ENCODE results near the gene STX1A. TPM values are rescaled to one million over a fixed set of nuclear protein-coding genes. Genes with fewer than 3 reads are reported as not detected.

Gene STX1A
- total and polyA plus RNA-seq, 12 donors, result 0.88 to 3.4 (median 2.1) TPM

DNA sequence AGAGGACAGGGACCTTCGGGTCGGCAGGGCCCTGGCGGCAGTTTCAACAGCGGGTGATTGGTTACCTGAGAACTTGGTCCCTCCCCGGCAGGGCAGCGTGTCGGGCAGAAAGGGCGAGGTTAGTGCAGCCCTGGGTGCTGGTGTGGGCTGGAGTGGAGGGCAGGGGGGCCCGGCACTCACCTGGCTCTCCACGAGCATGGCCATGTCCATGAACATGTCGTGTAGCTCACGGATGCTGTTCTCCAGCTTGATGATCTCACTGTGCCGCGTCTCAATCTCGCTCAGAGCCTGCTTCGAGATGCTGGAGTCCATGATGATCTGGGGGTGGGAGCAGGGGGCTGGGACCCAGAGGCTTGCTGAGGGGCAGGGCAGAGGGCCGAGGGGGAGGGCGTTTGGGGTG is 16.8 kb downstream of the STX1A start:
- TF ChIP-seq, protein P1, sequence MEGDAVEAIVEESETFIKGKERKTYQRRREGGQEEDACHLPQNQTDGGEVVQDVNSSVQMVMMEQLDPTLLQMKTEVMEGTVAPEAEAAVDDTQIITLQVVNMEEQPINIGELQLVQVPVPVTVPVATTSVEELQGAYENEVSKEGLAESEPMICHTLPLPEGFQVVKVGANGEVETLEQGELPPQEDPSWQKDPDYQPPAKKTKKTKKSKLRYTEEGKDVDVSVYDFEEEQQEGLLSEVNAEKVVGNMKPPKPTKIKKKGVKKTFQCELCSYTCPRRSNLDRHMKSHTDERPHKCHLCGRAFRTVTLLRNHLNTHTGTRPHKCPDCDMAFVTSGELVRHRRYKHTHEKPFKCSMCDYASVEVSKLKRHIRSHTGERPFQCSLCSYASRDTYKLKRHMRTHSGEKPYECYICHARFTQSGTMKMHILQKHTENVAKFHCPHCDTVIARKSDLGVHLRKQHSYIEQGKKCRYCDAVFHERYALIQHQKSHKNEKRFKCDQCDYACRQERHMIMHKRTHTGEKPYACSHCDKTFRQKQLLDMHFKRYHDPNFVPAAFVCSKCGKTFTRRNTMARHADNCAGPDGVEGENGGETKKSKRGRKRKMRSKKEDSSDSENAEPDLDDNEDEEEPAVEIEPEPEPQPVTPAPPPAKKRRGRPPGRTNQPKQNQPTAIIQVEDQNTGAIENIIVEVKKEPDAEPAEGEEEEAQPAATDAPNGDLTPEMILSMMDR (IDR thresholded peaks at IDR 0.05), result no peak
- H3K4me1 ChIP-seq, result peaks cover 0 to 6% (median 0%) of the 10 kb centered on the region in 9 donors
- 93% methylated on average over 18 of the region's 18 CpGs for WGBS, 2 donors
- ATAC-seq (no peak), DNase-seq (no peak)
- intact Hi-C loops (cut with DNase I), result no loop called here
- H3K27me3 ChIP-seq, result no peaks in the 10 kb centered on the region
- no peak overlapping the region for H3K27ac ChIP-seq
- H3K36me3 ChIP-seq, result peaks cover 0 to 42% (median 6%) of the 10 kb centered on the region in 9 donors
- H3K9me3 ChIP-seq, result no peaks in the 10 kb centered on the region
- H3K4me3 ChIP-seq, result no peak overlapping the region

DNA sequence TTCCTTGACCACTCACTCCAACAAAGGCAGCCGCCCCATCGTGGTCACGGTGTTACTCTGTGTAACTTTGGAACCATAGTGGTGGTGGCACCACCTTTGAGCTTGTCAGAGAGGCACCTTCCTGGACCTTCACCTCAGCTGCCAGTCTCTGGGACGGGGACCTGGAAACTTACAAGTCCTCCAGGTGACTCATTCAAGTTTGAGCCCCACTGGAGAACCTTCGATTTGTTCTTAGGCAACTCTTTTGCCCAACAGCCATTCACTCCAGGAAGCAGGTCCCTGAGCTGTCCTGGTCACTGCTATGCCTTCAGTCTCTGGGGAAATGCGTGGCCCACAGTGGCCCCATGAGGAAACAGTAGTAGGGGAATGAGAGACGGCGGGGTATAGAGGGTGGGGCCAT is 17.2 kb downstream of the STX1A start:
- TF ChIP-seq, protein P1 (IDR thresholded peaks at IDR 0.05), result no peak

DNA sequence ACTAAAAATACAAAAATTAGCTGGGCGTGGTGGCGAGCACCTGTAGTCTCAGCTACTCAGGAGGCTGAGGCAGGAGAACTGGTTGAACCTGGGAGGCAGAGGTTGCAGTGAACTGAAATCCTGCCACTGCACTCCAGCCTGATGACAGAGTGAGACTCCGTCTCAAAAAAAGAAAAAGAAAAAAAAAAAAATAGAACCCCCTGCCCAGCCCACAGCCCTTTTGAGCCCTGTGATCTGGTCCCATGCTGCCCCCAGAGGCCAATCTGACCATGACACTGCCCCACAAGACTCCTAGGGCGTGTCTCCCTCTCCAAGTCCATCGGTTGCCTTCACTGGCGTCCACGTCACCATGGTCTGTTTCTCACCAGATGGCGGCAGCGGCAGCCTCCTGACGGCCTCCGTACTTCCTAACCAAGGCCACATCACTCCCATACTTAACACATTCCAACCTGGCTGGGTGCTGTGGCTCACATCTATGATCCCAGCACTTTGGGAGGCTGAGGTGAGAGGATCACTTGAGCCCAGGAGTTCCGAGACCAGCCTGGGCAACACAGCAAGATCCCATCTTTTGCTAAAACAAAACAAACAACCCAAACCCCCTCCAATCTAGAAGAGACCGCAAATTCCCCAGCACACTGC is 18.0 kb downstream of the STX1A start:
- WGBS, 2 donors, result 72 to 78% methylated on average over 13 of the region's 13 CpGs
- H3K4me3 ChIP-seq, result no peak overlapping the region
- peaks cover 0 to 54% (median 18%) of the 10 kb centered on the region in 9 donors for H3K36me3 ChIP-seq
- intact Hi-C loops (cut with DNase I), result no loop called here
- no peaks in the 10 kb centered on the region for H3K9me3 ChIP-seq
- H3K4me1 ChIP-seq, result peaks cover 0 to 6% (median 0%) of the 10 kb centered on the region in 9 donors
- no peak overlapping the region for H3K27ac ChIP-seq
- TF ChIP-seq, protein P1 (IDR thresholded peaks at IDR 0.05), result peak in 8 of 9 donors; percentile 23 to 56 (median 49)
- no peaks in the 10 kb centered on the region for H3K27me3 ChIP-seq
- peak in 1 of 8 donors; percentile 26 for ATAC-seq
- no peak for DNase-seq

More for the DNA sequence above, 17.2 kb downstream of the STX1A start:
- Histone ChIP-seq H3K36me3 (peaks cover 0 to 47% (median 11%) of the 10 kb centered on the region in 9 donors), H3K27me3 (no peaks in the 10 kb centered on the region), H3K27ac (no peak overlapping the region), H3K4me3 (no peak overlapping the region), H3K4me1 (peaks cover 0 to 6% (median 0%) of the 10 kb centered on the region in 9 donors), H3K9me3 (no peaks in the 10 kb centered on the region)
- DNase-seq (no peak), ATAC-seq (no peak)
- 87 to 89% methylated on average over 8 of the region's 8 CpGs for WGBS, 2 donors
- intact Hi-C loops (cut with DNase I), result no loop called here

GRCh38 chr7:73700581-73701134 is 18.8 kb downstream of the STX1A start:
- Histone ChIP-seq H3K36me3 (peaks cover 0 to 62% (median 25%) of the 10 kb centered on the region in 9 donors), H3K9me3 (no peaks in the 10 kb centered on the region)
- 85 to 89% methylated on average over 14 to 15 of the region's 15 CpGs for WGBS, 2 donors

More at GRCh38 chr7:73700581-73701134, 18.8 kb downstream of the STX1A start:
- no peak for ATAC-seq
- Histone ChIP-seq H3K4me1 (peaks cover 0 to 6% (median 0%) of the 10 kb centered on the region in 9 donors), H3K4me3 (no peak overlapping the region), H3K27me3 (no peaks in the 10 kb centered on the region), H3K27ac (no peak overlapping the region)
- TF ChIP-seq, protein P1 (IDR thresholded peaks at IDR 0.05), result no peak
- intact Hi-C loops (cut with DNase I), result no loop called here
- no peak for DNase-seq
